ENCODE measurements around the gene ACADL.
"Not testable (repeated sequence)": the region's sequence is repeated elsewhere in the genome, so short reads cannot be mapped to it uniquely, and the experiment has no call there.

ACADL gene

DNA sequence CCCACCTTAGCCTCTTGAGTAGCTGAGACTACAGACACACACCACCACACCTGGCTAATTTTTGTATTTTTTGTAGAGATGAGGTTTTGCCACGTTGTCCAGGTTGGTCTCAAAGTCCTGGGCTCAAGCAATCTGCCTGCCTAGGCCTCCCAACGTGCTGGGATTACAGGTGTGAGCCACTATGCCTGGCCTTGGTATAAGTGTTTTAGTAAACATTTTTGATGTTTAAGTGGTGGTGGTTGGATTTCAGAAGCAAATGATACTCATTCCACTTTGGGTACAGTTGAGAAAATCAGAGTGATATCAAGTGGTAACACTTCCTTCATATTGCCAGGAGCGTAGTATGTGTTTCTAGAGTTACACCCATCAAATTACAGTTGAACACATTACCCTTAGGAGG is 25.4 kb downstream of the ACADL start:
- no peak for DNase-seq

DNA sequence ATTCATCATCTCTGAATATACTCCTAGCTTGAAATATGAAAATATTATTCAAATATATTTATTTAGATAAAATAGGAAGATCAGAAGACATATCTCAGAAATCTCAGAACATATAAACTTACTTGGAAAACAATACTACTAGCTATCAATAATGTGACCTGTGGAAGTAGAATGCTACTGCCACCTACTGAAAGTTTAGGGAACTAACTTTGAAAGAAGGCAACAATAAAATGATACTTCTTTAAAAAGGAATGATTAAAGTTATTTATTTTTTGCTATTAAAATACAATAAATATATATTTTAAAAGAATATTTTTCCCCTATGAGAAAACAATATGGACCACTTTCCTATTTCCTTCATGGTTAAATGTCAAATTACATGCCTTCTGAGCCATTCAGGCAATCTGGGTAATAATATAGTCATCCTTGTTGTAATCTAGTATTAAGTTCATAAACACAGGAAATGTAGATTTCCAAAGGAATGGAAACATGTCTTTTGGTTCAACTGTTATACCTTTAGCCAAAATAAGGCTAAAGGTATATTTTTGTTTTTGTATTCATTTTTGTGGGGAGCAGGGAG is 26.0 kb downstream of the ACADL start:
- DNase-seq = no peak

DNA sequence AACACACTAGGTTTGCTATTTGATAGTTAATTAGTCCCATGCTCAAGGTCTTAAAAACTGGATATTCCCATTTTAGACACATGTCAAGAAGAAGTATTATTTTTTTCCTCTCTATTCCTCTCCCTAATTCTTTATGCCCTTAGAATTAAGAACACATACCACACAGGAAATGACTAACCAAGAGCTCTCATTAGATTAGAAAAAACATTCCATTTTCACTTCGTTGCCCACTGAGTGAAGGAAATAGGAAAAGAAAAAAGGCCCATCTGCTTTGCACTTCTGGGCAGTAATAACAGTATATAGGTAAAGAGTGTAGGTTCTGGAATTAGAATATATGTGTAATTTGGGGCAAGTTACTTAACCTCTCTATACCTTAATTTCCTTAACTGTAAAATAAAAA is 26.9 kb downstream of the ACADL start:
- no peak for DNase-seq

DNA sequence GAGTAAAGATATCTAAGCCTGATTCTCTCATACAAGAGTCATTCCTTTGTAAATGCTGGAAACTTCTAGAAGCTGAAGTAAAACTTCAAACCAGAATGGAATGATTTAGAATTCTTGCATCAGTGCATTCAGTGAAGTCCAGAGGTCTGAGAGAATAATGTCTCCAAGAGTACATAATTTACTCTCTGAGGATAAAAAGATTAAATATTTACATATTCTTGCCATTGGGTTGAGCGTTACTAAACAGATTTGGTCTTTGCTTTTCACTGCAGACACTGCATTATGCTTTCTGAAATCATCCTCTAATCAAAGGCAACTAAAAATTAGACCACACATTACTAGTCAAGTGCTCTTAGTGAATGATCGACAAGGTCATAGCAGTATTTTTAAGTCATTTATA is 27.5 kb downstream of the ACADL start:
- no peak for DNase-seq

DNA sequence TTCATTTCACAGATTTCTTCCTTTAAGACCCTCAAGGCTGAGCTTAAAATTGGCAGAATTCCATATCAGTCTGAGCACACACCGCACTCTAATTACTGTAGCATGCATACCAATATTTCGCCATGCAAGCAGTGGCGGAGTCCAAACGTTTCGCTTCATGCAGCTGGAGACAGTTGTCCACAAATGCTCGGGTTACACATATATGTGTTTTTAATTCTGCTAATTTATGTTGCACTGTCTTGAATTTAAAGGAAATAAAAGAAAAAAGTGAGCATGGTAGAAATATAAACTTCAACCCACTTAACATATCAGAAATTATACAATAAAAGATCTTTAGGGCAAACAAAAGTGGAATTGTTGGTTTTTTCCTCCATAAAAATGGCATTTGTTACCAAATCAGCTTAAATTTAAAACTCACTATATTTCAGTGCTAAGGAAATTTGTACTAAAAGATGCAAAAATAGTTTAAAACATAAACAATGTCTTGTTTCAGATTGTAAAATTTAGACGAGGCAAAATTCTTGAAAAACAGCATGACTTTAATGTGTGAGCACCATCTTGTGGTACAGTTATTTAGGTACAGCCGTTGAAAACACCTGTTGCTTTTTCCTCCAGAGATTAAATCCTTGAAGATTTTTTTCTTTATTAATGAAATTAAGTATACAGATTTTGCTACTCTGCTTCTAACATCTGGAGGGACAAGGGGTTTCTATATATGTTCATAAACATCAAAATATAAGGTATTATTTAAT is 30.0 kb downstream of the ACADL start:
- peak; percentile 6 for DNase-seq

DNA sequence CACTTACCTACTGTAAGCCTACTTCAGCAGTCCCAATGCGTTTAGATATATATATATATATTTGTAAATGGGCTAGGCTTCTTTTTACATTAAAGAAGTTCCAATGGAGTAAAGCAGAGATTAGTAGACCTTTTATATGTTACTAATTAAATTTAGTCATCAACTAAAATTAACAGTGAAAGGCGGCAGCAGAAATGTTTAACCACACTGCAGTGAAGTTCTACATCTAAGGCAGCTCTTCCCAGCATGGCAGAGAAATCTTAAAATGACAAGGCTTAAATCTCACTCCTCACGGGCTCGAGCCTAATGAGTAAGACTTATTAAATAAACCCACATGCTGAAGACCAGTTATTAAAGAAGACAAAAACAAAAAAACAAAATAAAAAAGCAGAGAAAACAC is 34.9 kb downstream of the ACADL start:
- no peak for DNase-seq

DNA sequence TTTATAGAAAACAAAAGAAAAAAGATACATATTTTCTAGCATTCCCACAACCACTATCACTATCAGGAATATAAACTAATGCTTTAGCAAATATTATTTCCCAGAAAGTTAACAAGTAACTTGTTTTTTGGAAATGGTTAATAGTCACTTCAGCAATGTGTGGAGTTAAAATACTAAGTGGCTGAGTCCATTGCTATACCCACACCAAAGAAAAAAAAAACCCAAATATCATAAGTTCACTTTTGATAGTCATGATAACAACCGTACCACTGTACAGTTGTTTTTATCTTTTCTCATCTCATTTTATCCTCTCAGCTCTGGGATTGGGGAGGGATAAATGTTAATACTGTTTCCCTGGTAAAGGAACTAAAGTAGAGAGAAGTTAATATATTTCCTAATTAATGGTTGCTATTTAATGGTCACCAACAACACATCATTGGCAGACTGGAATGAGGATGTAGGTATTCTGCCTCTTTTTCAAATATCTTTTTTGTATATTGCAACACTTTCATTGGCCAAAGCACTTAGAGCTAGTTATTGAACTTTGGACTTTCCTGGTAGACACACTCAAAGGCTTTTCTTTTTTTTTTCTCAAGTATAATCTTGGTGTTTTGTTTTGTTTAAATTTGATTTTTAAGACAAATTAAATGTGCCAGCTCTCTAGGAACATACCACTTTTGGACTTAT is 35.7 kb downstream of the ACADL start:
- DNase-seq = no peak

DNA sequence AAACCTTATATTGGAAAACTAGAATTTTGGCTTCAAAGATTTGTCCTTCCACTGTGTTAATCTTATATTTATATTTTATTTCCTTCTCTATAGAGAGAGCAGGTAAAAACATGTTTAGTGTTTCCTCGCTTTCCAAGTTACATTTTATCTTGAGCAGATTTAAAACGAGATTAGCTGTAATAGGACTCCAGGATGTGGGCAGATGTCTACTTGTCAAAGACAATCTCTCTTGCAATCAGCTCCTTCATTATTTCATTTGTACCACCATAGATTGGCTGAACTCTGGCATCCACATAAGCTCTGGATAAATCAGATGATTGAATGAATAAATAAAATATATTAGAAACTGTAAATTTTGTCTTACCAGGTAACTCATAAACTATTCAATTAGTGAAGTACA is 36.5 kb downstream of the ACADL start:
- DNase-seq = no peak

DNA sequence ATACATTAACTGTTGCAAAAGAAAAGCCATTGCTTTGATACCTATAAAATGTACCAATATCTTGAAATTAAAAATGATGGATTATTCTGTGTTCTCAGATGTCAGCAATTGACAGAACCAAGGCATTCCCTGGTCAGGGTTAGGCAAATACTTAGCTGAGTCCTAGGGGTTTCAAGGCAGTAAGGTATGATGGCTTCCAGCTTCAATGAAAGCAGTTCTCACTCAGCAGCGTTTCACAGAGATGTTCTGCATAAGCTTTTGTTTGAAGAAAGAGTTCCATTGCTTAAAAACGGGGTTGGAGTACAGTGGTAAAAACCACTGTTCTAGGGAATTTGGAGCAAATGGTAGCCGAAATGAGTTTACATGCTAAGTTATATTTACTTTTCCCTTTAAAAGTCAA is 37.1 kb downstream of the ACADL start:
- no peak for DNase-seq

DNA sequence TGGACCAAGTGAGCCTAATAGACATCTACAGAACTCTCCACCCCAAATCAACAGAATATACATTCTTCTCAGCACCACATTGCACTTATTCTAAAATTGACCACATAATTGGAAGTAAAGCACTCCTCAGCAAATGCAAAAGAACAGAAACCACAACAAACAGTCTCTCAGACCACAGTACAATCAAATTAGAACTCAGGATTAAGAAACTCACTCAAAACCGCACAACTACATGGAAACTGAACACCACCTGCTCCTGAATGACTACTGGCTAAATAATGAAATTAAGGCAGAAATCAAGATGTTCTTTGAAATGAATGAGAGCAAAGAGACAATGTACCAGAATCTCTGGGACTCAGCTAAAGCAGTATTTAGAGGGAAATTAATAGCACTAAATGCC is 41.3 kb downstream of the ACADL start:
- DNase-seq = not testable (repeated sequence)

DNA sequence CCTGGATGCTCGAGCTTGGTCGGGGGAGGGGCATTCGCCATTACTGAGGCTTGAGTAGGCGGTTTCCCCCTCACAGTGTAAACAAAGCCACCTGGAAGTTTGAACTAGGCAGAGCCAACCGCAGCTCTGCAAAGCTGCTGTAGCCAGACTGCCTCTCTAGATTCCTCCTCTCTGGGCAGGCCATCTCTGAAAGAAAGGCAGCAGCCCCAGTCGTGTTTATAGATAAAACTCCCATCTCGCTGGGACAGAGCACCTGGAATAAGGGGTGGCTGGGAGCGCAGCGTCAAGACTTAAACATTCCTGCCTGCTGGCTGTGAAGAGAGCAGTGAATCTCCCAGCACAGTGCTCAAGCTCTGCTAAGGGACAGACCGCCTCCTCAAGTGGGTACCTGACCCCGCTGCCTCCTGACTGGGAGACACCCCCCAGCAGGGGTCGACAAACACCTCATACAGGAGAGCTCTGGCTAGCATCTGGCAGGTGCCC is 43.6 kb downstream of the ACADL start:
- DNase-seq = not testable (repeated sequence)

DNA sequence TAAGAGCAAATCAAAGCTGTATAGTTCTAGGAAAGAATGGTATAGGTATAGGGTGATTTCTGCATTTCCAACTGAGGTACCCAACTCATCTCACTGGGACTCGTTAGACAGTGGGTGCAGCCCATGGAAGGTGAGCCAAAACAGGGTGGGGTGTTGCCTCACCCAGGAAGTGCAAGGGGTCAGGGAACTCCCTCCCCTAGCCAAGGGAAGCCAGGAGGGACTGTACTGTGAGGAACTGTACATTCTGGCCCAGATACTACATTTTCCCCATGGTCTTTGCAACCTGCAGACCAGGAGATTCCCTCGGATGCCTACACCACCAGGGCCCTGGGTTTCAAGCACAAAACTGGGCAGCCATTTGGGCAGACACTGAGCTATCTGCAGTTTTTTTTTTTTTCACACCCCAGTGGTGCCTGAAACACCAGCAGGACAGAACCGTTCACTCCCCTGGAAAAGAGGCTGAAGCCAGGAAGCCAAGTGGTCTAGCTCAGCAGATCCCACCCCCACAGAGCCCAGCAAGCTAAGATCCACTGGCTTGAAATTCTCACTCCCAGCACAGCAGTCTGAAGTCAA is 44.1 kb downstream of the ACADL start:
- not testable (repeated sequence) for DNase-seq

DNA sequence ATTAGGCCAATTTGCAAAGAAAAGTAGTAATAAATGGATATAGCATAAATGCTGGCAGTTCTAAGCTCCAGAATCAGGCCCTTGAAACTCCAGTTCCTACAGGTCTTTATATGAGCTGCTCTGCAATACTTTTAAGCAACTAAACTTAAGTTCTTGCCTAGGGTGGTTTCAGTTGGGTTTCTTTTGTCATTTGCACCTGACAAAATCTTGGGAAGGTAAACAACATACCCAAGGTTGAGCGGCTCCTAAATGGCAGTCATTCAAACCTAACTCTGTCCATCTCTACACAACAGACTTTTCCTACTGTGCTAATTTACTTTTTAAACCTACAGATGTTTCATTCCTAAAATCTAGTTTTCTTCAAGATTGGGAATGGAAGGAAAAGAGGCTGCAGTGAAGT is 44.8 kb downstream of the ACADL start:
- no peak for DNase-seq

DNA sequence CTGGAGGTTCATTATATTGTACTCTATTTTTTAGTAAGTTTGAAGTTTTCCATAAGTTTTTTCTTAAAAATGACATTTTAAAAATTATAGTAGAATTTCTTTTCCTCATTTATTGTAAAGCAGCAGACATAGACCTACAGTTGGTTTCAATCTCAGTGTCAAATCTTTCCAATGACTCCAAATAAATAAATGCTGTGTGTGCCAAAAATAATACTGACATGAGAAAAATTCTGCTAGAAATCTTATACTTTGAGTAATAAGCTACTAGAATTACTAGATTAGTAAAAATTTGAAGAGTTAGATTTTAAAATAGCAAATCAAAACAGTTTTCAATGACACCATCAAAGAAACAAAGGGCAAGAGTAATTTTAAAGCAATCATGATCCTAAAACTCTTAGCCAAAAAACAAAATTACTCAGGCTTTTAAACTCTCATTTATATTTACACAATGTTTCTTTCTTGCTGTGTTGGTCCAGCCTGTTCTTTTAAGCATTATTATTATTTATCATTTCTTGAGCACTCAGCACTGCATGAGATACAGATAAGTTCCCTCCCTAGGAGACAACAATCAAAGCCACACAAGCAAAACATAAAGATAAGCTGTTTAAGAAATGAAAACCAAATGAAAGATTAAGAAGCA is 45.8 kb downstream of the ACADL start:
- no peak for DNase-seq

DNA sequence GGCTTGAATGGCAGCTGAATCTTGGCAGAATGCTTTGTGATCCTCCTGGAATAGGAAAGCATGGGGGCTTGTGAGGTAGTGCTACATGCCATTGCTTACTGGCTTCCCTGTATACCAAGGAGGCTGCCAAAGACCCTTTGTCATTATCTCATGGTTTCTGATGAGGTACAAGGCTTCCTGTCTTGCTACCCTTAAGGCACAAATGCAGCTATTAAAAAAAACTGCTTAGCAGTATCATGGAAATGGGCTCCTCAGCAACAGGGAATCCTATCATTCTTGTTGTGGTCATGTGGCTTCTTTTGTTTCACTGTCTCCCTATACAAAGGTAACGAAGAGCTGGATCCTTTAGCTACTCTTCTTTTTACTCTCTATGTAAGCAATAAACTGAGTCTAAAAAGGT is 47.5 kb downstream of the ACADL start:
- DNase-seq = no peak

DNA sequence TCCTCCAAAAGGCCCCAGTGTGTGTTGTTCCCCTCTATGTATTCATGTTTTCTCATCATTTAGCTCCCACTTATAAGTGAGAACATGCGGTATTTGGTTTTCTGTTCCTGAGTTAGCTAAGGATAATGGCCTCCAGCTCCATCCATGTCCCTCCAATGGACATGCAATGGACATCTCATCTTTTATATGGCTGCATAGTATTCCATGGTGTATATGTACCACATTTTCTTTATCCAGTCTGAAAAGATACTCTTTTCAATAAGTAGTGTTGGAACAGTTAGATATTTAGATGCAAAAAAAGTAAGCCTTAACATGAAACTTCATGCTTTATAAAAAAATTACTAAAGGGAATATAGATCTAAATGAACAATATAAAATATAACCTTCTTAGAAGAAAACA is 48.1 kb downstream of the ACADL start:
- not testable (repeated sequence) for DNase-seq

DNA sequence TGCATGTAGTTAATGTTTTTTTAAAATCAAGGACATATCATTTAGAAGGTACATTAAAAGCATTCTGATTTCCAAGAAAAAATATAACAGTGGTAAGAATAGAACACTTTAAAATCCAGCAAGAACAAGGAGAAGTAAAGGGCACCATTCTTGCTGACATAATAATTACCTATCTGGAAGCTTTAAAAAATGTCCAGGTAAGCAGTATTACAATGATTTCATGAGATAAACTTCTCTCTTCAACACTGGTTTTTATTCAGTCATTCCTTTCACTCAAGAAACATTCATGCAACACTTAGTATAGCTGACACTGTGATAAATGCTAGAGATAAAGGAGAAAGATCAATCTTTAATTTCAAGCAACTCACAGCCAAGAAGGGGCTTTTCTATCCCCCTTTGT is 51.2 kb downstream of the ACADL start:
- DNase-seq = no peak

DNA sequence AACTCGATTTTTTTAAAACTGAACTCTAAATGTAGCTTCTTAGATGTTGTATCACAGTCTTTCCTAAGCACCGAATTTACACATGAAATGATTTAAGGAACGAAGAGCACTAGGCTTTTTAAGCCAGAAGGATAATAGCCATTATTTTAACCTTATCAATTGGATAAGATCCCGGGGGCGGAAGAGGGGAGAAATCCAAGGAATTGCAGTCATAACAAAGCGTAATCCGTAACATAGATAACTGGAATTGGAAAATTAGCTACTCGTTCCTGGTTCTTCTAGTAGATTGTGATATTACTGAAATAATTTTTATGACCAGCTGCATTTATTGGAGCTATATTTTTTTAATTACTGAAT is 53.0 kb downstream of the ACADL start:
- no peak for DNase-seq

DNA sequence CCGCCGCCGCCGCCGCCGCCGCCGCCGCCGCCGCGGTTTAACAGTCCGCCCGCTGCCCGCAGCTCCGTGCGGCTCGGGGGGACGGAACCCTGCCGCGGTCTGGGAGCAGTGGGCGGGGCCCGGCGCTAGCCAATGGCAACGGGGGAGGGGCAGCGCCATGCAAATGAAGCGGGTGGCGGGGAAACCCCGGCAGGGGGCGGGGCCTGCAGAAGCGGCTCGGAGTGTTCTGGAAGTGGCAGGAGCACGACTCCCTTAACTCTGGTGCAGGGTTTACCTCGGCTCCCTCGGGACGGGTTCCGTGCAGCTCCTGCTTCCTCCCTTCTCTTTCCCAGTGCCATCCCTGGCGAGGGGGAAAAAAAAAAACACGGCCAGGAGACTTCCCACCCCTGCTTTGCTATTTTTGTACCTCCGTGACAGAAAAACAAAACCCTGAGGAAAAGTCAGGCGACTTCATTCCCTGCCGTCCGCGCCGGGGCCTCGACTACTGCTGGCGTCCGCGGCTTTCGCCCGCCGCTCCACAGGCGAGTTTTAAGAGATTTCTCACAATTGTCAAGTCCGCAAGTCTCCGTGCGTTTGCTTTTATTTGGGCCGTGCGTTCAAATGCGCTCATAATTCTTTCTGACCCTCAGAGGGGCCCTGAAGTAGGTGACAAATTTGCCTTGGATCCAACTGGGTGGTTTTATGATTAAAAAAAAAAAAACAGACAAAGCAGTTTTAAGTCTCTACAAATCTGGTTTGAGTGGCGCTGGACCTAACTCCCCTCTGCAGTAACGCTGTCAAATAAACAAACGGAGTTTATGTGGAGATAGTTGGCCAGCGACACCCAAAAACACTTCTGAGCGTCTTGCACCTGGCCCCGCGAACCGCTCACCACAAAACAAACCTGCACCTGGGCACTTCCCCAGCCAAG is 53.7 kb downstream of the ACADL start, which contains the start of gene KANSL1L:
TSS of gene KANSL1L (minus strand) at position 101 of the 910 bp plus-strand sequence. CDS start 16,827 bp downstream, outside the sequence.
- DNase-seq = peak; percentile 91

DNA sequence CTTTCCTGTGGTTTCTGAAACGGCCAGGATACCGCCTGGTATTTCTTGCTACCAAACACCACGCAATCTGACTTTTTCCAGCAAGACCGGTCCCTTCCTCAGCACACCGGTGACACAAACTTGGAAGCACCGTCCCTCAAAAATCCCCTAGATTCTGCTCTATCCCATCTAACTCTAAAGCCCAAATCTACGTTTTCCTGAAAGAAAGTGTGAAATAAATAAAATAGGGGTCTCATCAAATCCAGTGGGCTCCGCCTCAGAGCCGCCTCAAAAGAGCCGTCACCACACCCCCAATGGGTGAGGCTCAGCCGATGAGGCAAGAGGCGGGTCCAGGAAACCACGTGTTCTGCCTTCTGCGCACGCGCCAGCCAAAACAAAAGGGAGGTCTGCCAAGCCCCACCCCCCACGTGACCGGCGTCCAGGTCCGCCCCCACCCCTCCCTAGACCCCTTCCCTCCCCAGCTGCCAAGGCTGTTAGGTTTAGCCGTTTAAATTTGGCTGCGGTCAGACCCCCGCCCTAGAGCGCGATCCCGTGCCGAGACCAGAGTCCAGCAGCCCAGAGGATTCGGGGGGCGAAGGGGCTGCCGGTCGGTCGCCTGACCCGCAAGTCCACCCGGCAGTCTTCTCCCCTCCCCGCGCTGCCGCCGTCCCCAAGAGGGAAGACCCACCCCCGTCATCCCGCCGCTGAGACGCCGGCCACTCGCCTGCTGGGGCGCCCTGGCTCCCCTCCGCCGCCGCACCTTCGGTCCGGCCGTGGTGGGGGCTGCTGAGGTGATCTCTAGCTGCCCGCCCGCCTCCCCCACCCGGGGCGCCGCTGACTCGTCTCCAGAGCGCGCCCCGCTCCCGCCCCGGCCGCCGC is 54.6 kb downstream of the ACADL start:
- peak; percentile 88 for DNase-seq

DNA sequence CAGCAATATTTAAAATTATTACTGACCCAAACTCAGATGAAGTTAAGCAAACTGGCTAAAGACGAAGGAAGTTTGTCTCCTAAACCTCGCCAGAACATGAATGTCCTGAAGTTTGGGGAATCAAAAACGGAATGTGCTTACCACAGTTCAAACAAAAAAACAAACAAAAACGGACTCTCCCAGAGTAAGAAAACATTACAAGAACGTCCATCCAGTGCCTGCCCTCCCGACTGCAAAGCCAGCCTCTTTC is 55.1 kb downstream of the ACADL start:
- no peak for DNase-seq
